NCI-H2171 treated with DMSO at 0.1 percent for 48 hours (cell line): ENCODE results near the gene ZDHHC5.
"Not testable (repeated sequence)": the region's sequence is repeated elsewhere in the genome, so short reads cannot be mapped to it uniquely, and the experiment has no call there.

Experiments
- DNase-seq: peaks from one replicate; lab custom pipeline; 2025; lab: John Stamatoyannopoulos, UW

Gene ZDHHC5

GRCh38 chr11:57644748-57645688 is 22.9 kb upstream of the ZDHHC5 start:
- peak; percentile 71 for DNase-seq

- DNase-seq: no peak
Observed at GRCh38 chr11:57645689-57646085, 22.2 kb upstream of the ZDHHC5 start.

DNA sequence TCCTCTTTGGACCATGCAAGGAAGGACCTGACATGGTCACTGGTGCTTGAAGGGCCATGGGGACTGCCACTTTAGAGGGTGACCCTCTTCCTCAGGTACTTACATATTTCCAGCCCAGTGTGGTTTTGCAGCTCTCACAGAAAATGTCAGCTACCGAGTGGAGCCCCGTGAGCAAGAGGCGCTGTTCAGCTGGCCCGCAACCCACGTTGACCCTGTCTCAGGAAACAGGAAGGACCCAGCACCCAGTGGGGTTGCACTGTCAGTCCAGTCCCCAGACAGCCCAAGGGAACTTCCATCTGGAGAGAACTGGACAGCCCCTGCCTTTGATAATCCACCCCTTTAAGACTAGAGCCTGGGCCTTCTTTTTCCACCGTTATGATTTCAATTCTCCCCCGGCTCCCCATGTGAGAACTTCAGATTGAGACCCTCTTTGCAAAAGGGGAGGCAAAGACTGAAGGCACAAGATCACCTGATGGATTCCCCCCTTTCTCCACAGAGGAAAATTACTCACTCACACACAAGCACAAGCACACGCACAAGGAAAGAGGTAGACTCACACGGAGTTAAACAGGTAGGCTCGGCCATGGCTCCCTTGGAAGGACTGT is 21.6 kb upstream of the ZDHHC5 start:
- DNase-seq: no peak

DNA sequence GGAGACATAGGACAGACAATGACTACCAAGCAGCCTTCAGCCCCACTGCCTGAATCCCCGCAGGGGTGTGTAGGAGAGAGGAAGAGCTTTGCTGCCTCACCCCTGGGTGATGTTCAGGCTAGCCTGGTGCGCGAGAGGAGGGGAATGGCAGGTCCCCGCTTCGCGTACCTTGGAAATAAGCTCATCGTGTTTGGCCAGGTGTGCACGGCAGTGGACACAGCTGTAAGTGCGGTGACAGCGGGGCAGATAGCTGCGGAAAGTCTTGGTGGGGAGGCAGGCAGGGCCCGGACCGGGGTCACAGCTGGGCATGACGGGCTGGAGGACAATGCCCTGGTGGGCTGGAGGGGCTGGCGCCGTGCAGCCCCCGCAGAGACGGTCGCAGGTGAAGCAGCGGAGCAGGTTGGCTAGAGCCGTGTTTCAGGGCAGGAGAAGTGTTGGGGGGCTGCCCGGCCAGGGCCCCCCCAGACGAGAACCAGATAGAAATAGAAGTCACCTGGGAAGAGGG is 21.1 kb upstream of the ZDHHC5 start:
- DNase-seq: peak; percentile 22

DNA sequence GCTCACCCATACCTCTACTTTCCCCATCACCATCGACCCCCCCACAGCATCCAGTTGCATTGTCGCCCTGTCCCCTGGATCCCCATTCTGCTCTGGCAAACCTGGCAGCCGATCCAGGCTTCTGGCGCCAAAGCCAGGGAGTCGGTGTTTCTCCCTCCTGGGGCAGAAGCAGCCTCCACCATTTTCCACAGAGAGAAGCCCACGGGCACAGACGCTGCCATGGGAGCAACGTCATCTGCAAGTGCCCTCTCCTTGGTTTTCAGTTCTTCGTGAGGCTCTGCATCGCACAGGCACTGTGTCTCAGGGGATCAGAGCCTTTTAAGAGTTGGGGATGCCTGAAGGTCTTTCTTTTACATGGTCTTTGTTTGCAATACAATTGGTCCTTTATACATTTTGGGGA is 20.5 kb upstream of the ZDHHC5 start:
- DNase-seq: peak; percentile 31

- DNase-seq: peak; percentile 31
Observed at GRCh38 chr11:57647960-57648800, 19.7 kb upstream of the ZDHHC5 start.

DNA sequence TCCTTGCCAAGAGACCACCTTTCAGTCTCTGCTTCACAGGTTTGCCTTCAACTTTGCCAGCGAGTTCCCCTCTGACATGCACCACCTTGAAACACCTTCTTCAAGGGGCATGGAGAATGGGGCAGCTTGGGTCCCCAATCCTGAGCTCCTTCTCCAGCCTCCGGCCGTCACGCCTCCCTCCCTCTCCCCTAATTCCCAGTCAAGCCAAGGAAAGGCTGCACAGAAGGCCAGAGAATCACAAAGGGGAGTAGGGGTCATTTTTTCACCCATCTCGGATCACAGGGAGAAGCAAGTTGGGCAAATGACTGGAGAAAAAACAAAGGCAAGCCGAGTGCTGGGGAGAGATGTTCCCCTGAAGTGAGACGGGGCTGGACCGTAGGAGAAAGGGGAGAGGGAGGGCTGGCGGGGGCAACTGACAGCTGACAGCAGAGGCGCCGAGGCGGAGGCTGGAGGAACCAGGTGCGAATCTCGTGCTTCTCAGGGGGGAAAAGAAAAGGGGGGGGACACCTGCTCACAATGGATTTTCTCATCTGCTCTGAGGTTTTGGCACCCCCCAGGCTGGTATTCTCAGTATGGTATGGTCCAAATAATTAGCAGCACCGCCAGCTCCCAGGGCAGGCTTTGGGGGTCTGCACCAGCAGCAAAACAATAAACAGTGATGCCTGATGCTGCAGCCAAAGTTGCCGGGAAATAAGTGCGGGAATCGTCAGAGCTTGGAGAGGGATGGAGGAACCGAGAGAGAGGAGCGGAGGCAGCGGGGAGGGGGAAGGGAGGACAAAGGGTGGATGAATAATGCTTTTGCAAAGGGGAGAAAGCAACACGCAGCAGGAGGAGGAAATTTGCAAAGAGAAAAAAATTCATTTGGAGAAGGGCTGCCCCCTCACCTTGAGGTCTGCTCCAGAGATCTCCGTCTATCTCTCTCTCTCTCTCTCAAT is 18.8 kb upstream of the ZDHHC5 start:
- peak; percentile 9 for DNase-seq

GRCh38 chr11:57649826-57650738 is 17.8 kb upstream of the ZDHHC5 start, which contains the start of gene YPEL4:
TSS of gene YPEL4 (minus strand) at chr11:57649912. CDS start at chr11:57647107, 2,805 bp downstream.
- peak; percentile 13 for DNase-seq

DNA sequence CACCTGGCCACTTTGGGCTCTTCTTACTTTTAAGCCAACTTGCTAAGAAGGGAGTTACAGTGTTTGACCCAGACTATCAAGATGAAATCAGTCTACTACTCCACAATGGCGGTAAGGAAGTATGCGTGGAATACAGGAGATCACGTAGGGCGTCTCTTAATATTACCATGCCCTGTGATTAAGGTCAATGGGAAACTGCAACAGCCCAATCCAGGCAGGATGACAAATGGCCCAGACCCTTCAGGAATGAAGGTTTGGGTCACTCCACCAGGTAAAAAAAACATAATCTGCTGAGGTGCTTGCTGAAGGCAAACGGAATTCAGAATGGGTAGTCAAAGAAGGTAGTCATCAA is 17.2 kb upstream of the ZDHHC5 start:
- DNase-seq: no peak

DNA sequence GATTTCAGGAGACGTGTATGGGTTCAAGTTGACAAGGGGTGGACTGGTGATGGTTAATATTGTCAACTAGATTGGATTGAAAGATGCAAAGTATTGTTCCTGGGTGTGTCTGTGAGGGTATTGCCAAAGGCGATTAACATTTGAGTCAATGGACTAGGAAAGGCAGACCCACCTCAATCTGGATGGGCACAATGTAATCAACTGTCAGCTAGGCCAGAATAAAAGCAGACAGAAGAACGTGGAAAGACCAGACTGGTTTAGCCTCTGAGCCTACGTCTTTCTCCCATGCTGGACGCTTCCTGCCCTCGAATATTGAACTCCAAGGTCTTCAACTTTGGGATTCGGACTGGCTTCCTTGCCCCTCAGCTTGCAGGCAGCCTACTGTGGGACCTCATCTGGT is 16.5 kb upstream of the ZDHHC5 start:
- no peak for DNase-seq

GRCh38 chr11:57652230-57652629 is 15.7 kb upstream of the ZDHHC5 start:
- DNase-seq: not testable (repeated sequence)

DNA sequence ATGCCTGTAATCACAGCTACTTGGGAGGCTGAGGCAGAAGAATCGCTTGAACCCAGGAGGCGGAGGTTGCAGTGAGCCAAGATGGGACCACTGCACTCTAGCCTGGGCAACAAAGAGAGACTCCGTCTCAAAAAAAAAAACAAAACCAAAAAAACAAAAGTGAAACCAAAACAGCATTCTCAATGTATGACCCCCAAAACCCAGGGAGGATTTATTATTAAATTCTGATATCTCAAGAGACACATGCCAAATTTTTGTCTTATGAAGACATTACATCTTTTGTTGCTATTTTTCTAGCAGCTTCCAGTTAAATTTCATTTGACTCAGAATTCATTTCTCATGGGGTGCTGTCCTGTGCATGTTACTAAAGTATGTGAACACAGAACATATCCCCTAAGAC is 15.3 kb upstream of the ZDHHC5 start:
- no peak for DNase-seq

DNA sequence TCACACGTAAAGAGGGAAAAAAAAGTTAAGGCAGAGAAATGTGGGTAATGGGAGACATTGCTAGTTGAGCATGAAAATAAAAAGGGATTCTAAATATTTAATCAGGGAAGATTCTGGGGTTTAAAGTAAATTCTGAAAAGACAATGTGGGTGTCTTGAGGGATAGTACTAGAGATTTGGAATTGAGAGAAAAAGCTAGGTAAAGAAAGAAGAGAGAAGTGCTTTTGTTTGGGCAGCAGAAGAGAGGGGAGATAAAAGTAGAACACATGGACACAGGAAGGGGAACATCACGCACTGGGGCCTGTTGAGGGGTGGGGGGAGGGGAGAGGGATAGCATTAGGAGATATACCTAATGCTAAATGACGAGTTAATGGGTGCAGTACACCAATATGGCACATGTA is 14.8 kb upstream of the ZDHHC5 start:
- no peak for DNase-seq

DNA sequence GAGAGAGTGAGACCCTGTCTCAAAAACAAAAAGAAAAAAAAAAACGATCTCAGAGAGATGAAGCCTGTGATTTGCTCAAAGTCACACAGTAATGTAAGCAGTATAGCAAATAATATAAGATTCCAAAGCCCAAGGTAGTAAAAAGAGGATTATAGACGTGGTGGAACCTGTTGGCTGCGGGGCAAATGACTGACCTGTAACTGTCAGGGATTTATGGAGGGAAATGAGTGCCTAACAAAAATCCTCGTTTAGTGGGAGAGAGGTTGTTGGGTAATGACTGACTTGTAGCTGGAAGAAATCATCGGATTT is 11.1 kb upstream of the ZDHHC5 start:
- DNase-seq: no peak

GRCh38 chr11:57657194-57658022 is 10.5 kb upstream of the ZDHHC5 start, which contains the start of gene CLP1:
TSS of gene CLP1 (plus strand) at chr11:57657762. CDS start at chr11:57659477, 1,715 bp downstream.
- peak; percentile 99 for DNase-seq

- DNase-seq: no peak
Observed at GRCh38 chr11:57658023-57658361, 9.9 kb upstream of the ZDHHC5 start.

GRCh38 chr11:57659669-57660068 is 8.2 kb upstream of the ZDHHC5 start:
- no peak for DNase-seq

GRCh38 chr11:57662893-57663292 is 5.0 kb upstream of the ZDHHC5 start:
- no peak for DNase-seq

GRCh38 chr11:57663975-57664374 is 3.9 kb upstream of the ZDHHC5 start:
- no peak for DNase-seq
